ENCODE measurements around the gene IFT88.

IFT88 gene

DNA sequence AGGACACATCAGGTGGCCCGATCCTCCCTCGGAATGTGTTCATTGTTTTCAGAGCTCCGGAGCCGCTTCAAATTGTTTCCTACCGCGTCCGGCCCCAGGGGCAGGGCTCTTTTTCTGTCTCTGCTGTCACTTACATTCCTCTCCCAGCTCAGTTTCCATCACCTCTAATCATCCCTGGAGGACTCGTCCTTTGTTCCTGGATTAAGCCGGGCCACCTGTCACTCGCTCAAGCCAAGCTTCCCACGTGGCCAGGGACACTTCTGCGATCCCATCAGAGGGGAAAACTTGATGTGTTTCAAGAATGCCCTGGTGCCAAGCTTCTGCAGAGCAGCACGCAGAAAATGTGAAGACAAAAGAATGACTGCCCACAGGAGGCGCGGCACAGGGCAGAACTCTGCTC is 150.0 kb downstream of the IFT88 start:
- no peak for DNase-seq (ENCODE audit: low read depth, low spot score)

DNA sequence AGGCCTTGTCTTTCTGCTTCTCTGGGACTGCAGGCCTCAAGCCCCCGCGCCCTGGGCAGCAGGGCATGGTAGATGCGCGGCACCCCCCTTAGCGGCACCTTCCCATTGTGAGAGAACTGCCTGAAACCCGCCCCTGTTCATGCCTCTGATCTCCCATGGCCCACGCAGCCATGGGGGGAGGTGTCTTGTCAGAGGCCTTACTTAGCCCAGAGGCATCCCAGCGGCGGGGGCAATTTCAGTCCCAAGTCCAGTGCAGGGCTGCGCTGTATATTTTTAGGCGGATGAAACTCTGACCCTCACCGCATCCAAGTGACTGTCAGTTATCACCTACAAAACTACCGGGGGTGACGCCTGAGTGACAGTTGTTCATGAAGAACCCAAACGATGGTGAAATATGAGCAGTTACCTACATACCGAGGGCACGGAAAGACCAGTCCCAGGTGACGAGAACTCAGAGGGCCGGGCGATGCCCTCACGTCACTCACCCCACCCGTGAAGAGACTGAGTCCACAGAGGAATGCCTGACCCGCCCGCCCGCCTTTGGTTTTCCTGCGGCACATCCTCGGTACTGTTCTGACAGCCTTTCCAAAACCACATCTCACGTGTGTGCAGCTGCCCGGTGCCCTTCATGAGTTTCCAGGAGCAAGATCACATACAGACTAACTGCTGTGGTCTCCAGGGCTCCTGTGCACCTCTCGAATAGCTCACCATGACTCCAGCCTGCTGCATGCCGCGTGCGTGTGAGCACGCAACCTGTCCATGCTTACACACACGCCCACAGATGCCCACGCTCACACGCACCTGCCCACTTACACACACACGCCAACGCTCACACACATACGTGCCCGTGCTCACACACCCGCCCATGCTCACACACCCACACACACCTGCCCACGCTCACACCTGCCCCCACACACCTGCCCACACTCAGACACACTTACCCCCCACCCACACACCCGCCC is 150.9 kb downstream of the IFT88 start:
- no peak for DNase-seq (ENCODE audit: low read depth, low spot score)

DNA sequence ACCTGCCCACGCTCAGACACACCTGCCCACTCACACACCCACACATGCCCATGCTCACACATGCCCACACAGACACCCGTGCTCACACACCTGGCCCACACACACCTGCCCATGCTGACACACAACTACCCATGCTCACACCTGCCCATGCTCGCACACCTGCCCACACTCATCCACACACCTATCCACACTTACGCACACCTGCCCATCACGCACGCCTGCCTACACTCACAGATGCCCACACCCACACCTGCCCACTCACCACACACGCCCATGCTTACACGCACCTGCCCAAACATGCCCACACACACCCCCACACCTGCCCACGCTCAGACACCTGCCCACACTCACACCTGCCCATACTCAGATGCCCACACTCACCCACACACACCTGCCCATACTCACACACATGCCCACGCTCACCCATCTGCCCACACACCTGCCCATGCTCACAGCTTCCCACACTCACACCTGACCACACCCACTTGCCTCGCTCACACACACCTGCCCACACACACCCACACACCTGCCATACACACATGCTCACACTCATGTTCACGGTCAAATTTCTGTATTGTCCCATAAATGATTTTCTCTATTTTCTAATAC is 152.1 kb downstream of the IFT88 start:
- DNase-seq (ENCODE audit: low read depth, low spot score), result no peak

DNA sequence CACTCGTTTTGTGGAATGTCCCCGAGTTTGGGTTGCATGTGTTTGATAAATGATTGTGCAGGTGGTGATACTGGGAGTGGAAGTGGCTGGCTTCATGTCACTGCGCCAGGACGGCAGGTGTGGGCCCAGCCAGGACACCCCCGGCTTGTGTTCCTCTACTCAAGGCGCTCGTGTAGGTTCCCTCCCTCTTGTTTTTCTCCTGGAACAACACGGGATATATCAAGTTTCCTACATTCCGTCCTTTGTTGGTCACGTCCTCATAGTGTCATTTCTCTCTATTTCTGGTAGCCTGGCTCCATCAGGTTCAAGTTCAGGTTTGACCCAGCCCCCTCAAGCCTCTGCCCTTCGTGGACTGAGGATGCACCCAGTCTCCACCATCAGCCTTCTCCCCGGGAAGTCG is 152.8 kb downstream of the IFT88 start:
- DNase-seq (ENCODE audit: low read depth, low spot score), result no peak

DNA sequence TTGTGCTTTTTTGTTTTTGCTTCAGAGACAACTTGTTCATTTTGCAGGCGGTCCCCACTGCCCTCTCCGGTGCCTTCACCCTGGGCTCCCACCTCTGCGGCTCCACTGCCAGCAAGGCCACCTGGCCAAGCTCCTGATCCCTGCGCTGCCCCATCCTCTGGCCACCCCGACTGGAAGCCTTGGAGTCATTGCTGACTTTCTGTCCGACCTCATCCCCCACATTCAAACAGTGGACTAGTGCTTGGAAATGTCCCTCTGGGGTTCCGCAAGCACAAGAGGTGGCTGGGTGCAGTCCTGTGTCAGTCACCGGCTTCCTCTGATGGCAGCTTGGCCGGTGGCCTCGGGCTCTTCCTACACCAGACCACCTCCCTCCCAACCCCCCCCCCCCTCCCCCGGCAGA is 153.5 kb downstream of the IFT88 start:
- no peak for DNase-seq (ENCODE audit: low read depth, low spot score)

DNA sequence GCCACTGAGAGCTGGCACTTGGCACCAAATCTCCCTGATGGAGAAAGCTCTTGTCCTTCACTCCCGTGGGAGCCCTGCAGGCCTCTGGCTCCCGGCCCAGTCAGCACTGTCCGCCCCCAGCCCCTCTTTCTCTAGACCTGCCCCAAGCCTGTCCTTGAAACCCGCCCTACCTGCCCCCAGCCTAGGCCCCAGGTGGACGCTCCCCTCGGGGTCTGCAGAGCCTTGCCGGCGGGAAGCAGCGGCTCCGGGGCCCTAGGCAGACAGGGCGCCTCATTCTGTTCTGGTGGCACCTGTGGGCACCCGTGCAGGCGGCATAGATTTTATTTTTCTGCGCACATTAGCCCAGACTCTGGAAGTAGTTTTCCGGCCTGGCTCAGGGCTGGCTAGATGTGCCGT is 154.1 kb downstream of the IFT88 start:
- DNase-seq (ENCODE audit: low read depth, low spot score), result no peak

DNA sequence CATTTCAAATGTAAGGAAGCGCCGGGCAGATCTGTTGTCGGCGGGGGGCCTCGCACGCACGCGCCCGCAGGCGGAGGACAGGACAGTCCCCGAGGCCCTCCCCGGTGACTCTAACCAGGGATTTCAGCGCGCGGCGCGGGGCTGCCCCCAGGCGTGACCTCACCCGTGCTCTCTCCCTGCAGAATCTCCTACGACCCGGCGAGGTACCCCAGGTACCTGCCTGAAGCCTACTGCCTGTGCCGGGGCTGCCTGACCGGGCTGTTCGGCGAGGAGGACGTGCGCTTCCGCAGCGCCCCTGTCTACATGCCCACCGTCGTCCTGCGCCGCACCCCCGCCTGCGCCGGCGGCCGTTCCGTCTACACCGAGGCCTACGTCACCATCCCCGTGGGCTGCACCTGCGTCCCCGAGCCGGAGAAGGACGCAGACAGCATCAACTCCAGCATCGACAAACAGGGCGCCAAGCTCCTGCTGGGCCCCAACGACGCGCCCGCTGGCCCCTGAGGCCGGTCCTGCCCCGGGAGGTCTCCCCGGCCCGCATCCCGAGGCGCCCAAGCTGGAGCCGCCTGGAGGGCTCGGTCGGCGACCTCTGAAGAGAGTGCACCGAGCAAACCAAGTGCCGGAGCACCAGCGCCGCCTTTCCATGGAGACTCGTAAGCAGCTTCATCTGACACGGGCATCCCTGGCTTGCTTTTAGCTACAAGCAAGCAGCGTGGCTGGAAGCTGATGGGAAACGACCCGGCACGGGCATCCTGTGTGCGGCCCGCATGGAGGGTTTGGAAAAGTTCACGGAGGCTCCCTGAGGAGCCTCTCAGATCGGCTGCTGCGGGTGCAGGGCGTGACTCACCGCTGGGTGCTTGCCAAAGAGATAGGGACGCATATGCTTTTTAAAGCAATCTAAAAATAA is 154.7 kb downstream of the IFT88 start:
- no peak for DNase-seq (ENCODE audit: low read depth, low spot score)

DNA sequence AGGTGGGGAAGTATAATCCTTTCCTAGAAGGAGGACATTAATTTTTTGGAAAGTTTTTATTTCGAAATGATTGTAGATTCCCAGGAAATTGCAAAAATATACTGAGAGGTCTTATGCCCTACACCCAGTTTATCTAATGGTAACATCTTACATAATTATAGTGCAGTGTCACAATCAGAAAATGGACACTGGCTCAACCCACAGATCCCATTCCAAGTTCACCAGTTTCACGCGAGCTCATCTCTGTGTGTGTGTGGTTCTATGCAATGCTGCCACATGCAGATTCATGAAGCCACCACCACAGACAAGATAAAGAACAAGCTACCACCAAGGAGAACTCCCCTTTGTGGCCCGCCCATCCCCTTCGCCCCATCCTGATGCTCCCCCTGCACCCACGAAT is 160.9 kb downstream of the IFT88 start:
- no peak for DNase-seq (ENCODE audit: low read depth, low spot score)

DNA sequence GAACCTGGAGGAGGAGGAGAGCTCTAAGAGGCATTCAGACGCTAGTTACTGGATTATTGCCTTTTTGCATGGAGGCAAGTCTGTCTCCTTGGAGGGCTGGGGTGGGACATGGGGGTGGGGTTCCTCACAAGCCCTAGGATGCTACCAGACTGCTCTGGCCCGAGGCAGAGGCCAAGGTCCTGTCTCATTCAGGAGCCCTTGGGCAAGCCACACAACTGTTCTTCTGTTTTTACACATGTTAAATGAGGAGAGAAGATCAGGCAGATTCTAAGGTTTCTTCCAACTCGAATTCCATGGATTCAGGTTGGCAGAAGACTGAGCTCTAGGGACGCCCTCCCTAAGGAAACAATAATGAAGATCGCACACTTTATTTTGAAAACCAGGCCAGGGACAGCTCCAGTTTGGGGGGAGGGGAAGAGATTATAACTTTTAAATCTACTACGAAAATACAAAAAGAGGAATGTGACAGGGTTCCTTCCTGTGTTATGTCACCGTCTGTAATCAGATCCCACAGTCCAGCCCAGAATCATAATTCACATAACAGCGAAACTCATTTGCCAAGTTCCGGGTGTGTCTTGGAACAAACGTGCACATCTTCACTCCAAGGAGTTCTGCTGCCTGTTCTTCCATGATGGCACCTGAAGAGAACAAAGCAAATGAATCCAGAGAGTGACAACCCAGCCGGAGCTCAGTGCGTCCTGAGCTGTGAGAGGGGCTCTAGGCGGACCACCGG is 161.8 kb downstream of the IFT88 start:
- no peak for DNase-seq (ENCODE audit: low read depth, low spot score)

DNA sequence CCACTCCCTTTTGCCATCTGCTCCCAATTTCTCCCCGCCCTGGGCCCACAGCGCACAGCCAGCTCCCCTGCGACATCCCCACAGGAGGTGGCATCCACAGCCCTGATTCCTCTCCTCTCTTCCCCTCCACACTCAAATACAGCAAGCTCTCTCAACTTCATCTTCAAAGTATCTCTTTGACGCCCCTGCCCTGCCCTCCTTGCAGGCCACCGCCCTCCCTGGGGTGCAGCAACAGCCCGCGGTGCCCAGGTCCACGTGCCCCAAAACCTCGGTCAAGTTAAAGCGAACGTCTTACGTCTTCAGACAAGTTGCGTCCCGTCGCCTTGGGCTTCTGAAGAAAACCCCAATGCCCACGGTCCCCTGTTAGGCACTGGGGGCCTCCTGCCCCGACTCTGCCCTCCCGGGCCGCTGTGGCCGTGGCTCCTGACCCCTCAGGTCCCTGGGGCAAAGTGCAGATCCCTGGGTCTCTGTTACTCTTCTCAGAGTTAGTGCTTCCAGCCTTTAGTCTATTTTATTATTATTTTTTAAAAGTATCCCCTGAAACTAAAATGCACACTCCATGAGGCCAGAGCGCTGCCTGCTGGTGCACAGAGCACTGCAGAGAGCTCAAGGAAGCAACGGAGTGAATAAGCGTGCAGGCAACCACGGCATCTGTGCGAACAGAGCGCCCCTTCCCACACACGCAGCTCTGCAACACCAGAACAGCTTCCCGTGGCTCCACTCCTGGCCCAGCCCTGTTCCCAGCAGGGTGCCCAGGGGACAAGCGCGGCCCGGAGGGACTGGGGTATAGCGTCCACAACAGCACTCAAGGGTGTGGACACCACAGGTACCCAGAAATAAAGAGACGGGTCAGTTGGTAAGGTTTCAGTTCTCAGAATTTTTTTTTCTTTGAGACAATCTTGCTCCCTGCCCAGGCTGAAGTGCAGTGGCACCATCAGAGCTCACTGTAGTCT is 163.0 kb downstream of the IFT88 start:
- DNase-seq (ENCODE audit: low read depth, low spot score), result no peak

DNA sequence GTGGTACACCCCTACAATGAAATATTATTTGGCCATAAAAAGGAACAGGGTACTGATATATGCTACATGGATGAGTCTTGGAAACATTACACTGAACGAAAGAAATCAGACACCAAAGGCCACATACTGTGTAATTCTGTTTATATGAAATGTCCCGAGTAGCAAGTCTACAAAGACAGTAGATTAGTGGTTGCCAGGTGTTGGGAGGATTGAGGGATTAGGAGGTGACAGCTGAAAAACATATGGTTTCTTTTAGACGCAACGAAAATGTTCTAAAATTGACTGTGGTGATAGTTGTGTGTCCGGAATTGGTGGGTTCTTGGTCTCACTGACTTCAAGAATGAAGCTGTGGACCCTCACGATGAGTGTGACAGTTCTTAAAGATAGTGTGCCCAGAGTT is 171.7 kb downstream of the IFT88 start:
- no peak for DNase-seq (ENCODE audit: low read depth, low spot score)

DNA sequence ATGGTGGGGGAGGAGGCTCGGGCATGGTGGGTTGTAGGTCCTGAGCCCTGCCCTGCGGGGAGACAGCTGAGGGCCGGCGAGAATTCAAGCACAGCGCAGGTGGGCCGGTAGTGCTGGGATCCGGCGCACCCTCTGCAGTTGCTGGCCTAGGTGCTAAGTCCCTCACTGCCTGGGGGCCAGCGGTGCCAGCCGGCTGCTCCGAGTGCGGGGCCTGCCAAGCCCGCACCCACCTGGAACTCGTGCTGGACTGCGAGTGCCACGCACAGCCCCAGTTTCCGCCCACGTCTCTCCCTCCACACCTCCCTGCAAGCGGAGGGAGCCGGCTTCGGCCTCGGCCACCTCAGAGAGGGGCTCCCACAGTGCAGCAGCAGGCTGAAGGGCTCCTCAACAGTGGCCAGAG is 173.1 kb downstream of the IFT88 start:
- no peak for DNase-seq (ENCODE audit: low read depth, low spot score)
